ENCODE results near the gene DST.

- no peak for TF ChIP-seq CTCF (IDR thresholded peaks at IDR 0.05; ENCODE audit: insufficient read depth, low read length)
- no peak for TF ChIP-seq GABPA (IDR thresholded peaks at IDR 0.05; ENCODE audit: low read depth)
- TF ChIP-seq SPI1 (IDR thresholded peaks at IDR 0.05; ENCODE audit: borderline replicate concordance, low read depth), result no peak
Observed at GRCh38 chr6:56524891-56525703, 117.6 kb downstream of the DST start.
